SKM-1 (cell line): Measurements from ENCODE around the gene LRFN2.

Source experiments
- DNase-seq: peaks from one replicate; lab custom pipeline; 2025; ENCODE audit not compliant: unreplicated experiment; lab: John Stamatoyannopoulos, UW

The LRFN2 gene

DNA sequence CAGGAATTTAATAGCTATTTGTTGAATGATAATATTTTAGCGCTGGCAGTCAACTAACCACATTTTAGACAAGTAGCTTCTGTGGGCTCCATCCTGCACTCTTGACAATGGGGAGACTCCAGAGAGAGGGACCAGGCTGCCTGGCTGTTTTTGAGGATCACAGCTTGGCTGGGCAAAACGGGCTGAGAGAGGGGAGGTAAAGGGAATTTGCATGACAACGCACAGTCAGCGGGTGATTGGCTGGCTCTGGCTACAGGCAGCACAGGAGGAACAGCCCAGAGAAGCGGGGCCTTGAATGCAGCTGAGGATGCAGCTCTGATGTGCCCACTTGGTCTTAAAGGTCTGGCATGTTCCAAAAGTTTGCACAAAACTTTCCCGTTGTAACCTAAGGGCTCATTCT, 41.2 kb downstream of the LRFN2 start:
- no peak for DNase-seq

DNA sequence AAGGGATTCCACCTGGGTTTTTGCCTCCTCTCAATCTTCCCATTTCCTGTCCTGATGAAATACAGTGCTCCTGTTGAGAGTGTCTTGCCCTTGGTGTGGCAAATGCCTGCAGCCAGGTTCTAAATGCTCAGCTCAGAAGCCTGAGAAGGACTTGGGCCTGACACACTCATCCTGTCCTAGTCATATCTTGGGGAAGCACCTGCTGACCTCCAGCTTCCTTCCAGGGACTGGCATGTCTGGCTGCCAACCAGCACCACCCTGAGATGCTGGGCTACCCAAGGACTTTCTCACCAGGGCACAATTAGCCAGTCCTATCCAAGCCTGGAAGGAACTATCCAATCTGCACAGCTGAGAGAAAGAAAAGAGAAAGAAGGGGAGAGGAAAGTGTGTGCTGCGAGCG, 43.4 kb downstream of the LRFN2 start:
- DNase-seq, result no peak

DNA sequence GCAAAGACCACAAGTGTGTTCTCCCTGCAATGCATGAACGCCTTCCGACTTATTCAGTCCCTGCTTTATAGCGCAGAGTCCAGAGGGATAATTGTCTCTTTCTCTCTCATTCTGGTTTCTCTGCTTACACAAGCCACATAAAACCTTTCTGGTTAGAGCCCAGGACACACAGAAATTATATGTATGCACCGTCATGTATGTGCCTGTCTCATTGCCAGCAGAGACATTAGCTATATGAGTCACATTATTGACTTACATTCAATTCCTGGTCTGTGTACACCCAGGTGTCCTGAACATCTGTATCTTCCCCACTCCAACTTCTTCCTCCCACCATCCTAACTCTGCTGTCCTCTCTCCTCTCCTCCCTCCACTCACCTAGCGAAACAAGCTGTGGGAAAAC, 44.0 kb downstream of the LRFN2 start:
- DNase-seq, result no peak

DNA sequence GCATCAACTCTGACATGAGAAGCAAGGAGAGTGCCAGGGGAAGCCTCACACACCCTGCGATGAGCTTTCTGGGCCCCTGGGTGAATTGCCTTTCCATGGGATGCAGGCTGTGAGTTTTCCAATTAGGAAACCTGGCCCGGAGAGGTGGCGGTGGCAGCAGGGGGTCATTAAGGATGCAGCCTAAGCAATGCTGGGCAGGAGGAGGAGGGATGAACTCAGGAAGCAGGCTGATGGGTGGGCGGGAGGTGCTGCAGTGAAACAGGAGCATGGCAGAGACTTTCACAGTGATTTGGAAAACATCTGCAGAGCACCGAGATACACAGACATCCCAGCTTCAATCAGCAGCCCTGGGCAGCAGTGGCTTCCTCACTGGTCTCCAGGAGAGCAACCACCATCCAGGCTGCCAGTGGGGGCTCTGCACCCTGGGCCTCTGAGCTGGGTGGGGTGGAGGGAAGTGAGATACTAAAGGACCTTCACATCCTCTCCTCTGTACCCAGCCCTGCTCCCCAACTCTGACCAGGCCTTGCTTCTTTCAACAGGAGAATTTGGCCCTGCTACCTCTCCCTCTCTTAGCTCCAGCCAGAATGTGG, 44.9 kb downstream of the LRFN2 start:
- no peak for DNase-seq

DNA sequence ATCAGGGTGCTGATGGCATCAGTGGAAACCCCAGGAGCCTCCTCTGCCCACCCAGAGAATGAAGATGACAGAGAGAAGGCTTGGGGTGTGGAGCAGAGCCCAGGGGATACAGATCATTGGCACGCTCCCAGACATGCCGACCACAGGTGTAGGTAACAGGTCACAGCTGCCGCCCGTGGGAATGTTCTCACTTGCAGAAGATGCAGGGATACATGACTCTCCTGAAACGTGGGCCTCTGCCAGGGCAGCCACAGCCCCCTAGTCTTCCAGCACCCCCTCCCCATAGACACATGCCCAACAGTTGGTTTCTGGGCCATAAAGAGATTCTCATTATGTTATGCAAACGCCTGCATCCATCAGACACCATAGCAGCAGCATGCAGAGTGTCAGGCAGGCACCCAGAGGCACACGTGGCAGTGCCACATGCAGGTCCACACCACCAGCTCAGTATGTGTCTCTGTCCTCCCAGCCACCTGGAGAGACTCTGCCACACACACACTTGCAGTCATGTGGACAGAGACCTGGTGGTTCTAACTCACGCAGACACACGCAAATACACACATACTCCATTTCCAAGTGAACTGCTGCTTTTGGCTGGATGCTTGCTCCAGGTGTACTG, 45.5 kb downstream of the LRFN2 start:
- no peak for DNase-seq

DNA sequence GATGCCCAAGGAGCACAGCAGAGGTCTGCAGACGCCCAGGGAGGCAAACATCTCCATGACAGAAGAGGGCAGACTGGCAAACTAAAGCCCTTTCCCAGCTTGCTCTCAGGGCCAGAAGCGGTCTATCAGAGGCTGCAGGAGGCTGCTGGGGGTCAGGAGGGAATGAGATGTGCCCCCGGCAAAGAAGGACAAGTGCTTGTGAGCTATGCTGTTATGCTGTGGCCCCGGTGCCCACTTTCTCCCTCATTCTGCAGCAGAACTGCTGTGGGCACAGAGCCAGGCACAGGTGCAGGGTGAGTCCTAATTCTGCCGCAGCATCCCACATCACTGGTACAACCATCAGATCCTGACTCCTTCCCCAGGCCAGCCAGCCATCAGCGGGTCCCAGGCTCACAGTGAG, 46.4 kb downstream of the LRFN2 start:
- DNase-seq, result no peak

DNA sequence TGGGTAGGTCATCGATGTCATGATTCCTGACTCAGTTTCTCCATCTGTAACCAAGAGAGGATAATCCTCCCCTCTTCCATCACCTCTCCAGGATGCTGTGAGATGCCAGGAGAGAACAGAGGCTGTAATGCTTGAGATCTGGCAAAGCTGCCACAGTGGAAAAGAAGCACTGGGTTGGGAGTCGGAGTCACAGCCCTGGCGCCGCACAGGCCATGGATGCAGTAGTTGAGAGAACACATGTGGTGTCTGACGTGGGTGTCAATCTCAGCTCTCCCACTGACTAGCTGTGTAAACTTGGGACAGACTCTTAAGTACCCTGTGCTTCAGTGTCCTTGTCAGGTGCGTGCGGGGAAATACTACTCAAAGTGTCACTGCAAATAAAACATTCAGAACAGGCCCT, 47.3 kb downstream of the LRFN2 start:
- DNase-seq, result no peak

DNA sequence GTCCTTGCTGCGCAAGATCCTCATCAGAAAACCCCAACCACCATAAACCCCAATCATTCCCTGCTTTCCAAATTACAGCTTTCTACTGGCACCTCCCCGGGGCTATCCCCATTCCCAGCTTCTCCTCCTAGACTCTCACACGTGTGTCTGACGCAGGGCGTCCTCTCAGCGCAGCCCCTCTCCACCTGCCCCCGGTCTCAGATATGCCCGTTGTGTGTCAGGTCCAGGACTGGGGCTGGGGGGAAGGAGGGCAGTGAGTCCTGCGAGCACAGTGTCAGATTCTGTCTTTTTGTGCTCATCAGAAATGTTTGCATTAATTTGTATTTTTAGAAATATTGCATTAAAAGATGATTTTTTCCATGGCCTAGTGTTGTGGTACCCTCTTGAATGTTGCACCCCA, 48.6 kb downstream of the LRFN2 start:
- no peak for DNase-seq

DNA sequence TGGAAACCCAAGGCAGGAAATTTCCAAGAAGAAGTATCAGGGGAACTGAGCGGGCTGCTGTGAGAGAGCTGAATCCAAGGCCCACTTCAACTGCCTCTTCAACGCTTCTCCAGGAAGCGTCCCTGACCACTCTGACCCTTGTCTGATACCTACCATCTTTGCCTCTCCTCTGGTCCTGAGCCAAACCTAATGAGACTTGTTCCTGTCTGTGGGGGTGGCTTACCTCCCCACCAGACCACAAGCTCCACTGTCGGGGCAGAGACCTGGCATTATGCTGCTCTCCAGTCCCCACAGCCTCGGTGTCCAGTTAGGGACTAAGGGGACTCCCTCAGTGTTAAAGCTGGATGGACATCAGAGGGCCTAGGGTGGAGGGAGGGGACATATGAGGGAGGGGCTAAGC, 49.7 kb downstream of the LRFN2 start:
- no peak for DNase-seq

DNA sequence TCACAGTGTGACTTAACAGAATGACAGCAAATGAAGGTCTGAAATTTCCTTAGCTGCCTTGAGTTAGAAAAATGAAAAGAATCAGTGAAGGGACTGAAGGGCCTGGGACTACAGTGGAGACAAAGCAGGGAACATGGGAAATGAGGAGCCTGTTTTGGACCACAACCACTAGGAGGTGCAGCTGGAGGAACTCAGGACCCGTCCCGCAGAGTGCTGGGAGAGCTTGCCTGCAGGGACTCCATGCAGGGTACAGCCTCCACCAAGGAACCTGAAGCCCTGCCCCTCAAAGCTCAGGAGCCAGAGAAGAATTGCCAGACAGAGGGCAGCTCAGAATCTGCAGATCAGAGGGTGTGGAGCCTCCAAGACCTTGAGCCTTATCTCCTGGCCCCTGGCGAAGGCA, 50.7 kb downstream of the LRFN2 start:
- DNase-seq, result no peak

DNA sequence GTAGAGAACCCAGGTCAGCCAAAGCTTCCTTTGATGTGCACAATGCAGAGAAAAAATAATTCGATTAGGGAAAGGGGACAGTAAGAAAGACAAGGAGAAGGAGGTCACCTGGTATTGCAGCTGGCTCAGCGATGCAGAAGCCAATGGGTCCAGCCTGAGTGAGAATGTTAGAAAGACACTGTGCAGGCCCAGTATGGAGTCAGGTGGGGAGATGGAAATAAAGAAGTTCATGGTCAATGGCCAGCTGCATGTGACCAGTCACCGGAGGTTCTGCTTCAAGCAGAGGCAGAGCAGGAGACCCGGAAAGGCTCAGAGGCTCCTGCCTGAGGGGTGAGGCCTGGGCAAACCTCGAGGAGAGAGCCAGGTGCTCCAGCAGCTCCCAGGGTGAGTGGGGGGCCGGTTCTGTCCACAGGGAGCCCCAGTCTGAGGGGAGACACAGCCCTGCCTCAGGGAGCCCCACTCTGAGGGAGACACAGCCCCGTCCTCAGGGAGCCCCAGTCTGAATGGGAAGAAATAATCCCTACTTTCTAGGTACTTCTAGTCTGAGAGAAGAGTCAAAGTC, 51.3 kb downstream of the LRFN2 start:
- DNase-seq, result no peak

DNA sequence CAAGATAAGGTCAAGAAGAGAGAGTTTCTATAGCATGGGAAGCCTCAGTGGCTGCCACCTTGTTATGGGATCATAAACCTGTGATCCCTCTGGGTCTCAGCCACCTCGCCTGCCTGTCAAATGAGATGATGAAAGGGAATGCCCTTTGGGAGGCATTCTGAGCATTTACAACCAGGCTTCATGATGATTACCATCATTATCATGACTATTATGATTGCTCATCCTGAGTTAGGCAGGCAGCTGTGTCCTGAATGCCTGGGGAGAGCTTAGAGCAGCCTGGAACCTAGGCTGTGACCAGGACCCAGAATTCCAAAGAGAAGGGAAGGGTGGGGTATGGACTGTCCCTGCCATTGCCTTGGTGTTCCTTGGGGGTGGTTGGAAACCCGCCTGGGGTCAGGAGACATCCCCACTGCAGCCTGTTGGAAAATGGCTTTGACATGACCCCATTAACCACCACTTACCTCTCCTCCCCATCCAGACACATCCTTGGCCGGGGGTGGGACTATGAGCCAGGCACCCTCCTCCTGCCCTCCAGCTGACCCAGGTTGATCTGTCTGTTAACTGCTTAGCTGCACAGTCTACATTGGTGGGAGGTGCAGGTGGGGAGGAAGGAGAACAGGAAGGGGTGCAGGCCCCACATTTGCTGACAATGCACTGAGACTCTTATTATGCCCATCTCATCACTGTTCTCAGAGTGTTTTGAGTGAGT, 51.9 kb downstream of the LRFN2 start:
- DNase-seq, result no peak

DNA sequence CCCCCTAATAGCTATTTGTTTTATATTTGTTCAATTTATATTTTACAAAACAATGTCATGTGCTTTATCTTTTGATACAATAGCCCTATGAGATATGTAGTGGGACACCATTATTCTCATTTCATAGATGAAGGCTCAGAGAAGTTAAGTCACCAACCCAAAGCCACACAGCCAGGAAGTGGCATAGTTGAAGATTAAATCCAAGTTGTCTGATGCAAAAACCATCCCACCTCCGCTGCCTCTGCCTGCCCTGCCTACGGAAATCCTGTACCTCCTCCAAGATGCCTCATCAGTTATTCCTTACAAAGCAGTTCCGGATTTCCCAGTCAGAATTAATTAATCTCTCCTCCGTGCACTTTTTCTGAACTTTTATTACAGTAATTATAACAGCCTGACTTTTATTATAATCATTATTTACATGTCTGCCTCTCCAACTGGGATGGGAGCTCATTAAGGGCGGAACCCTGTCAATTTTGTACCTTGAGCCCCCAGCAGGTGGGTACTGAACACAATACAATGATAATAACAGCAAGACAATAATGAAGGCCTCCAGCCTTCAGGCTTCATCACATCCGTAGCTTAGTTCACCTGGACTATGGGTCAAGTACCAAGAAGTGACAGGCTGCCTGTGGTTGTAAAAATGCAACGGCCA, 54.7 kb downstream of the LRFN2 start:
- no peak for DNase-seq

DNA sequence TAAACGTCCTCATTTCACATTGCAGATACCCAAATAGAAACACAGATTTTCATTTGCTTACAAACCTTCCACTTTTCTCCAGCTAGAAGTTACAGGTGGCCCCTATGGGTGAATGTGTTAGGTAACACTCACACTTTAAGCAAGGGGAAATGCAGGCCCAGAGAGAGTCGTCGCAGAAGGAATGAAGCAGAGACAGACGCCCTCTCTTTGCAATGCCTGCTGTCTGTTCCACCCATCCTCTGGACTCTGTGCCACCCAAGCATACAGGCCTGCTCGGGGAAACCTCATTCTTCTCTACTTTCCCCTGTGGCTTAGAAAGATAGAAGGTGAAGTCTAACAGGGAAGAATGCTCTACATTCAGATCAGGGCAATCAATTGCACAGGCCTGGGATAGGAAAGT, 57.2 kb downstream of the LRFN2 start:
- DNase-seq, result no peak

DNA sequence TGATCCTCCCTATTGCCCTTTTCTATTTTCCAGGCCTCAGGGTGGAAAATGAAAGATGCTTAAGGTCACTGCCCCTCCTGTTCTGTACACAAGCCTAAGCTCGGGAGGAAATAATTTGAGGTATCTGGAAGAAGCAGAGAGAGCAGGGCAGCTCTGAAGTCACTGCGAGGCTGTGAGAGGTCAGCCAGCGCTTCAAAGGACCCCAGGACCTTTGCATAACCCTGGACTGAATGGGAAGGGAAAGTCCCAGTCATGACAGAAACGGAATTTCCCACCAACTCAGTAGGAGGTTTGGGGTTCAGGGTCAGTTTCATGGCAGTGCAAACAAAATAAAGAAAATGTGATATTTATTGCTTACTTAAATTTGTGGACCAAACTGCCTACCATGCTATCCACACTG, 58.1 kb downstream of the LRFN2 start:
- no peak for DNase-seq

DNA sequence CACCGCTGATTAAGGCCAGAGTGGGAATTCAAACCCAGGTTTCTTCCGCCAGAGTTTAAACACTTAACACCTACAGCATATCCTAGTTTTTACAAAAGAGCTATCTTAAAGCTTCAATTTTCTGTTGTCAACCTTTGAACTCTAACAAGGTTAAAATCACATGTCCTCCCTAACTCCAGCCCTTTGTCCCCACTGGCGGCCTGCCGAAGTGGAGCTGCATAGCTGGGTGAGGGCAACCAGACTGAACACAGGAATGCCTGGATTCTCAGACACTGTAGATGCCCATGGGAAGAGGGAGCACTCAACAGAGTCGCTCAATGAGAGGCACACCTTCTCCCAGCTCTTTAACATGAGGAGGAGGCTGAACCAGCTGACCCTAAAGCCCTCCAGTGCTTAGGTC, 59.1 kb downstream of the LRFN2 start:
- no peak for DNase-seq

DNA sequence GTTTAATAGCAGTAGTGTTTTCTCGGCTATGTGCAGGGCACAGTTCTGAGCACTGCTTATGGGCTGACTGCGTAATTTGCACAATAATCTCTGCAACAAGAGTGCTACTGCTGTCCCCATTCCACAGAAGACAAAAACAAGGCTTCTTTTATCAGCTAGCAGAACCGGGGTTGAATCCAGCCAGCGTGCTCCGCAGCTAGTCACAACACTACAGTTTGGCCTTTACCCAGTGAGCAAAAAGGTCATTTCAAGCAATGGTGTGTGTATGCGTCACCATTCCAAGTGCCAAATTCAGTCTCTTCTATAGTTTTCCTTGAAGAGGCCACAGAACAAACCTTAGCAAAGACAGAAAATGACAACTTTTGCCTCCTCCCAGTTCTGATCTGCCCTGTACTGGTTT, 61.1 kb downstream of the LRFN2 start:
- DNase-seq, result no peak

DNA sequence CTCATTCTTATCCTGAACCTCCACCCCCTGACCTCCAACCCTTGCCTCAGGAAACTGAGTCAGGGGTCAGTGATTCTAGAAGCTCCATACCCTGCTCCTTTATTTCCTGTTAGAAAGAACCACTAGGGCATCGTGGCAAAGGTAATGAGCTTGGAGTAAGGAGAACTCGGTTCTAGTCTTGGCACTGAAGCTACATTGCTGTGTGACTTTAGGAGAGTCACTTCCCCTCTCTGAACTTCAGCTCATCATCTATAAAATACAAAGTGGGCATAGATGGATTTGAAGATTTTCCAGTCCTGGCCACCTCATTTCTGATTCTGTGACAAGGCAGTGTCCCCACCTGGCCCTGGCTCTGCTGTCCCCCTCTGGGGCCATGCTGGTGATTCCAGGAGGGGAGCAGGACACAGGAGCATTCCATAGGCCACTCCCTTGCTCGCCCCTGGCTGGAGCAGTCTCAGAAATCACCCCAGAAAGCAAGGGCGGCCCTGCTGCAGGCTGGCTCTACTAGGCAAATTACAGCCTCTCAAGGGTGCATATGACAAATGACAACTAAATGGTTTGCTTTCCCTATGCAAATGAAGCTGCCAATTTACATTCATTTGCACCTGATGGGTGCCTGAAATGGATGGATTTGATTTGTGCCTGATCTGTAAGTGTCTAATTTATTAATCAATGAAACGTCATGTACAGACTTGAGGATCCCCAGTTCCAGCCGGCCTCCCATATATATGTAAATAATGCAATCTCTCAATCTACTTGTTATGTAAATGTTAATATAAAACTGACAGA, 62.2 kb downstream of the LRFN2 start:
- no peak for DNase-seq

DNA sequence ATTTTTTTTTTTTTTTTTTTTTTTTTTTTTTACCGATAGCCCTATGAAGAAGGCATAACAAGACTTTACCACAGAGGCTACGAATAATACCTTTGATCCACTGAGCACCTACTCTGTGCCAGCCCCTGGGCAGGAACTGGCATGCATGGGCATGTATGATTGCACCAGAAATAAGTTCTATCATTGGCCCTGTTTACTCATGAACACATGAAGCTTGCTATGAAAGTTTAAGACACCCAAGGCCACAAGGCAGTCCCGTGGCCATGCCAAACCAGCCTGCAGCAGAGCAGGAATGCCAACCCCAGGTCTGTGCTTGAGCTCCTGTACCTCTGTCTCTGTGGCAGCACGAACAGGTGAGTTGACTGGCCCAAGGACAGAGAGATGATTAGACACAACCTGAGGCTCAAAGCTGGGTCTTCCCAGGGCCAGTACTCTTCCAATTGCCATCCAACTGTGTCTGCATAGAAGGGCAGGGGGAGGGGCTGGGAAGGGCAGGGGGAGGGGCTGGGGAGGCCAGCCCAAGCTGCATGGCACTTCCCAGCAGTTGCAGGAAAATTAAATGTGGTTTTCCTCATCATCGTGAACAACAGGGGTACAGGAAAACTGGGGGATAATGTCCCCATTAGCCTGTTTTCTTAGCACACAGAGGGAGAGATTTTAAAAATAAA, 63.5 kb downstream of the LRFN2 start:
- DNase-seq, result no peak

DNA sequence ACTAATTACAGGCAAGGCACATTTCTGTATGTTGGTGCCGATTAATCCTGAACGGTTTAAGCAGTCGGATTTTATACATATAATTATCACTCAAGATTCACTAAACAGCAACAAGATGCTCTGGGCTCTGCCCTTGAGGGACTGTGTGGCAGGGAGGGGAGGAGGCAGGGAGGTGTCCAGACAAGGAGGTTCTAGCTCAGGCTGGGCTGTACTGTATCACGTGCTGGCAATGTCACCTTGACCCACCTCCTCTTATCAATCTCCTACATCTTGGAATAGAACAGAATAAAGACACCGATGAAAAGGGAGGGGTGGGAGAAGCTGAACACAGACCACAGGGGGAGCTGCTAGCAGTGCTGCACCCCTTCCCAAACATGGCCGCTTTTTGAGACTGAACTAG, 65.7 kb downstream of the LRFN2 start:
- DNase-seq, result no peak

DNA sequence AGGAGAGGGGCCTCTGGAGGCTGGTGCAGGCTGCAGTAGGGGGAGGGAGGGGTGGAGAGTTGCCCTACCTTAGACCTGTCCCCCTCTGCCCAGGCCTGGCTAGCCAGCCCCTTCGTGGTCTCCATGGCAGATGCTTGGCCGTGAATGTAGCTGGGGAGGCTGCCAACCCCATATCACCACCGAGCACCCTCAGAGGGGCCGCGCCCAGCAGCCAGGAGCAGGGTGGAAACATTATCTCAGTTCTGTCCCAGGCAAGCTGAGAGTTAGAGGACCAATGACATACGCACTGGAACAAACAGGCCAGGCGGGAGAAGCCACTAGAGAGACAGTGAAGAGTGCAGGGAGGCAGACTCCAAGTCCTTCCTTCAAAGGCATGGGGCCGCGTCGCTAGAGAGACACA, 66.5 kb downstream of the LRFN2 start:
- no peak for DNase-seq
